H9 (cell line): ENCODE data around the gene NPLOC4. TPM values are rescaled to one million over a fixed set of nuclear protein-coding genes. Genes with fewer than 3 reads are reported as not detected.

Experiments used
- DNase-seq: peaks from one replicate; pipeline ENCODE4 v3.0.0-alpha.2; 2017
- H2AFZ ChIP-seq: one replicate; pipeline ENCODE4 v1.6.1; 2013; ENCODE audit warnings: mild to moderate bottlenecking, low read length, control low read depth, moderate library complexity
- H2AK5ac ChIP-seq: 2 replicates; pipeline ENCODE4 v1.6.1; 2013; ENCODE audit warnings: low read length, control low read depth, mixed read lengths; ENCODE audit not compliant: insufficient read length
- H2BK120ac ChIP-seq: one replicate; pipeline ENCODE4 v1.6.1; 2013; ENCODE audit warnings: low read depth, mild to moderate bottlenecking, low read length, control low read depth, inconsistent platforms; ENCODE audit not compliant: poor library complexity, severe bottlenecking
- H2BK12ac ChIP-seq: 2 replicates; pipeline ENCODE4 v1.6.1; 2013; ENCODE audit warnings: low read length, control low read depth, mixed read lengths, low read depth; ENCODE audit not compliant: insufficient read length
- H2BK15ac ChIP-seq: 2 replicates; pipeline ENCODE4 v1.6.1; 2013; ENCODE audit warnings: low read depth, low read length, control low read depth
- H2BK20ac ChIP-seq: one replicate; pipeline ENCODE4 v1.6.1; 2013; ENCODE audit warnings: low read depth, mild to moderate bottlenecking, low read length, control low read depth, inconsistent platforms; ENCODE audit not compliant: poor library complexity, severe bottlenecking
- H2BK5ac ChIP-seq: 2 replicates; pipeline ENCODE4 v1.6.1; 2013; ENCODE audit warnings: low read length, control low read depth, mixed read lengths; ENCODE audit not compliant: insufficient read length
- H3K14ac ChIP-seq: 2 replicates; pipeline ENCODE4 v1.6.1; 2013; ENCODE audit warnings: low read length, control low read depth; ENCODE audit not compliant: insufficient read depth
- H3K18ac ChIP-seq: 2 replicates; pipeline ENCODE4 v1.6.1; 2013; ENCODE audit warnings: low read depth, mild to moderate bottlenecking, mixed read lengths, low read length, control low read depth; ENCODE audit not compliant: insufficient read length
- H3K23ac ChIP-seq: 2 replicates; pipeline ENCODE4 v1.6.1; 2013; ENCODE audit warnings: low read length, control low read depth, mixed read lengths, low read depth; ENCODE audit not compliant: insufficient read length
- H3K23me2 ChIP-seq: 2 replicates; pipeline ENCODE4 v1.6.1; 2013; ENCODE audit warnings: low read depth, mild to moderate bottlenecking, mixed read lengths, low read length, control low read depth; ENCODE audit not compliant: insufficient read length, poor library complexity, severe bottlenecking
- H3K27ac ChIP-seq: 2 replicates; pipeline ENCODE4 v1.5.1; 2013; ENCODE audit warnings: low read length, control low read depth, mixed read lengths, low read depth; ENCODE audit not compliant: insufficient read length
- H3K27me3 ChIP-seq: 2 replicates; pipeline ENCODE4 v1.6.1; 2013; ENCODE audit warnings: low read length, control low read depth, inconsistent platforms; ENCODE audit not compliant: insufficient read depth
- H3K4ac ChIP-seq: 2 replicates; pipeline ENCODE4 v1.6.1; 2013; ENCODE audit warnings: low read depth, mild to moderate bottlenecking, control low read depth, inconsistent platforms, low read length, moderate library complexity
- H3K4me1 ChIP-seq: 2 replicates; pipeline ENCODE4 v1.6.1; 2013; ENCODE audit warnings: low read length, control low read depth, inconsistent platforms; ENCODE audit not compliant: insufficient read depth
- H3K4me2 ChIP-seq: 2 replicates; pipeline ENCODE4 v1.6.1; 2013; ENCODE audit warnings: low read length, control low read depth, mixed read lengths; ENCODE audit not compliant: insufficient read length, insufficient read depth
- H3K56ac ChIP-seq: 2 replicates; pipeline ENCODE4 v1.6.1; 2013; ENCODE audit warnings: low read depth, mild to moderate bottlenecking, mixed read lengths, low read length, control low read depth; ENCODE audit not compliant: insufficient read length
- H3K79me1 ChIP-seq: 2 replicates; pipeline ENCODE4 v1.6.1; 2013; ENCODE audit warnings: low read depth, mild to moderate bottlenecking, moderate library complexity, low read length, control low read depth, inconsistent platforms; ENCODE audit not compliant: insufficient read depth, poor library complexity, severe bottlenecking
- H3K79me2 ChIP-seq: 2 replicates; pipeline ENCODE4 v1.6.1; 2013; ENCODE audit warnings: low read length, control low read depth, inconsistent platforms; ENCODE audit not compliant: insufficient read depth
- H3K9ac ChIP-seq: 2 replicates; pipeline ENCODE4 v1.6.1; 2013; ENCODE audit warnings: low read length, control low read depth, mixed read lengths; ENCODE audit not compliant: insufficient read length; ENCODE audit errors: extremely low read depth
- H3K9me3 ChIP-seq: one replicate; pipeline ENCODE4 v1.6.1; 2013; ENCODE audit warnings: low read depth, low read length, inconsistent platforms; ENCODE audit not compliant: control insufficient read depth
- H3T11ph ChIP-seq: one replicate; pipeline ENCODE4 v1.6.1; 2013; ENCODE audit warnings: mild to moderate bottlenecking, low read length, control low read depth, inconsistent platforms
- H4K20me1 ChIP-seq: one replicate; pipeline ENCODE4 v1.6.1; 2013; ENCODE audit not compliant: control insufficient read depth, insufficient read length, insufficient read depth
- H4K5ac ChIP-seq: 2 replicates; pipeline ENCODE4 v1.6.1; 2013; ENCODE audit warnings: low read depth, mild to moderate bottlenecking, mixed read lengths, low read length, control low read depth; ENCODE audit not compliant: insufficient read length
- H4K8ac ChIP-seq: replicated peaks from 2 replicates; pipeline ENCODE4 v1.6.1; 2013; ENCODE audit warnings: low read length, control low read depth, mixed read lengths, low read depth; ENCODE audit not compliant: insufficient read length
- H4K91ac ChIP-seq: 2 replicates; pipeline ENCODE4 v1.6.1; 2013; ENCODE audit warnings: low read depth, mild to moderate bottlenecking, moderate library complexity, mixed read lengths, low read length, control low read depth; ENCODE audit not compliant: insufficient read length
- H3K27ac Mint-ChIP-seq, 3 experiments: 2 replicates in 2 of 3; 3 replicates in 1 of 3; pipeline ENCODE4 v1.8.0; 2020 to 2021; ENCODE audit warnings: mixed read lengths in 3 of 3, mild to moderate bottlenecking in 1 of 3, moderate library complexity in 1 of 3
- H3K27me3 Mint-ChIP-seq: 2 replicates; pipeline ENCODE4 v1.8.0; 2021; ENCODE audit warnings: low read depth, mild to moderate bottlenecking, moderate library complexity, mixed read lengths
- H3K36me3 Mint-ChIP-seq, 3 experiments: 2 replicates in 2 of 3; 3 replicates in 1 of 3; pipeline ENCODE4 v1.8.0; 2020 to 2021; ENCODE audit warnings: low read depth in 3 of 3, mixed read lengths in 3 of 3; ENCODE audit not compliant: insufficient read depth in 1 of 3
- H3K4me1 Mint-ChIP-seq, 2 experiments: 2 replicates each; pipeline ENCODE4 v1.8.0; 2020; ENCODE audit warnings: mixed read lengths in 2 of 2
- H3K4me3 Mint-ChIP-seq, 2 experiments: 2 replicates in 1 of 2; 3 replicates in 1 of 2; pipeline ENCODE4 v1.8.0; 2020 to 2021; ENCODE audit warnings: mild to moderate bottlenecking in 2 of 2, mixed read lengths in 2 of 2, moderate library complexity in 1 of 2
- H3K9me3 Mint-ChIP-seq, 2 experiments: 2 replicates in 1 of 2; 3 replicates in 1 of 2; pipeline ENCODE4 v1.8.0; 2020; ENCODE audit warnings: mild to moderate bottlenecking in 2 of 2, mixed read lengths in 2 of 2, moderate library complexity in 1 of 2
- CTCF ChIP-seq: fragments of 200-600 bp; sonication (generic); conservative IDR thresholded peaks from 3 replicates; pipeline ENCODE4 v1.8.0; 2021; ENCODE audit warnings: antibody characterized with exemption, mild to moderate bottlenecking
- WGBS: extraction: QIAGEN DNeasy Blood & Tissue Kit; methylation state at CpG from one replicate; pipeline ENCODE4 v1.1.7; 2013; ENCODE audit warnings: missing lambda C conversion rate, low lambda C conversion rate, mixed read lengths; ENCODE audit not compliant: insufficient read length; ENCODE audit errors: extremely low coverage; 5-methylcytosine and 5-hydroxymethylcytosine counted together
- total RNA-seq: library from RNA; stranded (reverse); gene quantifications from 2 replicates; pipeline ENCODE4 v1.2.1, GENCODE V29; 2021

Gene NPLOC4
- total RNA-seq, 1 experiment from 2014 or later, result 103 TPM

- no peak overlapping the region for H3K18ac ChIP-seq
- H2BK12ac ChIP-seq, result no peak overlapping the region
- H2AK5ac ChIP-seq, result no peak overlapping the region
- H3T11ph ChIP-seq, result no peak overlapping the region
- Mint-ChIP-seq H3K9me3 (no peaks in the 10 kb centered on the region), H3K4me3 (0 out of 5 replicates have a peak overlapping the region, but pooled peaks of 1 of the 2 experiments have one; percentile 20), H3K27me3 (no peaks in the 10 kb centered on the region), H3K4me1 (peaks cover 14 to 20% of the 10 kb centered on the region in 2 experiments), H3K27ac (no peak overlapping the region), H3K36me3 (peaks cover 29 to 57% (median 57%) of the 10 kb centered on the region in 3 experiments)
- no peaks in the 10 kb centered on the region for H3K9me3 ChIP-seq
- H3K79me1 ChIP-seq, result peaks cover 8% of the 10 kb centered on the region
- no CpG with 5 or more reads among the region's 20 CpGs for WGBS
- H3K9ac ChIP-seq, result no peak overlapping the region
- H3K79me2 ChIP-seq, result peaks cover 11% of the 10 kb centered on the region; the same call in 1 of the 2 replicates
- H4K20me1 ChIP-seq, result no peaks in the 10 kb centered on the region
- H4K91ac ChIP-seq, result no peak overlapping the region
- H2BK15ac ChIP-seq, result no peak overlapping the region
- no peak overlapping the region for H4K8ac ChIP-seq
- no peak overlapping the region for H2BK5ac ChIP-seq
- H3K56ac ChIP-seq, result no peak overlapping the region
- no peaks in the 10 kb centered on the region for H3K4me1 ChIP-seq
- no peak overlapping the region for H3K23ac ChIP-seq
- DNase-seq, result no peak
- no peak overlapping the region for H4K5ac ChIP-seq
- no peak overlapping the region for H2BK120ac ChIP-seq
- TF ChIP-seq CTCF, result no peak
- H2AFZ ChIP-seq, result no peak overlapping the region
- no peaks in the 10 kb centered on the region for H3K27me3 ChIP-seq
- no peak overlapping the region for H3K14ac ChIP-seq
- no peak overlapping the region for H2BK20ac ChIP-seq
- H3K4me2 ChIP-seq, result no peak overlapping the region
- H3K23me2 ChIP-seq, result peaks cover 10% of the 10 kb centered on the region
- no peak overlapping the region for H3K27ac ChIP-seq
- no peak overlapping the region for H3K4ac ChIP-seq
Observed at GRCh38 chr17:81686614-81687013, 49.7 kb upstream of the NPLOC4 start.
